ENCODE data around the gene DRC7. TPM values are rescaled to one million over a fixed set of nuclear protein-coding genes. Genes with fewer than 3 reads are reported as not detected.

The DRC7 gene
- total RNA-seq, 2 donors from 2014 or later: not detected

DNA sequence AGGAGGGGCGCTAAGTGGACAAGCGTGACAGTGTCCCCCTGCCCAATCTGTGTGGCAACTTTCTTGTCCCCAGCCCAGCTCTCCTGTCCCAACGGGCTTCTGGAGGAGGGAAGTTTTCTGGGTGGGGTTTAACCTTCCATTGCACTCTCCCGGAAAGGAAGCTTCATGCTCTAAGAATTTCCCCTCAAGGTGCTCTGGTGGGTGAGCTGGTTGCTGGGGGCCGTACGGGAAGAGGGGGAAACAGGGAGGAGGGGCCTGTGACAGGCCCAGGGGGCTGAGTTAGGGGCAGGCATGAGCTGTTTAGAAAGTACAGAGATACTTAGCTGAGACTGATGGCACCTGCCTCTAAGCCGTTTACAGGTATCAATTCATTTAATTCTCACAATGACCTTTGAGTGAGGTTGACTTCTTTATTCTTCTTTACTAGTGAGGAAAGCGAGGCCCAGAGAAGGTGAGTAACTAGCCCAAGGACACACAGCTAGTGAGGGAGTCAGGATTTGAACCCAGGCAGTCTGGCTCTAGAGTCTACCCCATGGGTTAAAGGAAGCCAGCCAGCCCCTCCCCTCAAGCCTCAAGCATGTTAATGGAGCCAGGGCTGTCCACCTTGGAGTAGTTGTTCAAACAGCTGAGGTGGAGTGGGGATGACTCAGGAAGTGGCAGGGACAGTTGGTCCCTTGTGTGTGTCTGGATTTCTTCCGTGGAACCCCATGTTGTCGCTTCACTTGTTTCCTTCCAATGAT, 47.3 kb upstream of the DRC7 start:
- H3K4me3 ChIP-seq: no peak overlapping the region
- no peaks in the 10 kb centered on the region for H3K9me3 ChIP-seq
- H3K4me1 ChIP-seq: no peaks in the 10 kb centered on the region
- H3K27me3 ChIP-seq: no peaks in the 10 kb centered on the region
- H3K36me3 ChIP-seq: no peaks in the 10 kb centered on the region
- no peak for DNase-seq
- TF ChIP-seq, protein P1, sequence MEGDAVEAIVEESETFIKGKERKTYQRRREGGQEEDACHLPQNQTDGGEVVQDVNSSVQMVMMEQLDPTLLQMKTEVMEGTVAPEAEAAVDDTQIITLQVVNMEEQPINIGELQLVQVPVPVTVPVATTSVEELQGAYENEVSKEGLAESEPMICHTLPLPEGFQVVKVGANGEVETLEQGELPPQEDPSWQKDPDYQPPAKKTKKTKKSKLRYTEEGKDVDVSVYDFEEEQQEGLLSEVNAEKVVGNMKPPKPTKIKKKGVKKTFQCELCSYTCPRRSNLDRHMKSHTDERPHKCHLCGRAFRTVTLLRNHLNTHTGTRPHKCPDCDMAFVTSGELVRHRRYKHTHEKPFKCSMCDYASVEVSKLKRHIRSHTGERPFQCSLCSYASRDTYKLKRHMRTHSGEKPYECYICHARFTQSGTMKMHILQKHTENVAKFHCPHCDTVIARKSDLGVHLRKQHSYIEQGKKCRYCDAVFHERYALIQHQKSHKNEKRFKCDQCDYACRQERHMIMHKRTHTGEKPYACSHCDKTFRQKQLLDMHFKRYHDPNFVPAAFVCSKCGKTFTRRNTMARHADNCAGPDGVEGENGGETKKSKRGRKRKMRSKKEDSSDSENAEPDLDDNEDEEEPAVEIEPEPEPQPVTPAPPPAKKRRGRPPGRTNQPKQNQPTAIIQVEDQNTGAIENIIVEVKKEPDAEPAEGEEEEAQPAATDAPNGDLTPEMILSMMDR (IDR thresholded peaks at IDR 0.05): no peak
- H3K9ac ChIP-seq (ENCODE audit: low read depth in 2 of 2, low read length in 2 of 2): no peak overlapping the region
- H3K27ac ChIP-seq: no peak overlapping the region
- intact Hi-C loops (cut with DNase I): no loop called here

DNA sequence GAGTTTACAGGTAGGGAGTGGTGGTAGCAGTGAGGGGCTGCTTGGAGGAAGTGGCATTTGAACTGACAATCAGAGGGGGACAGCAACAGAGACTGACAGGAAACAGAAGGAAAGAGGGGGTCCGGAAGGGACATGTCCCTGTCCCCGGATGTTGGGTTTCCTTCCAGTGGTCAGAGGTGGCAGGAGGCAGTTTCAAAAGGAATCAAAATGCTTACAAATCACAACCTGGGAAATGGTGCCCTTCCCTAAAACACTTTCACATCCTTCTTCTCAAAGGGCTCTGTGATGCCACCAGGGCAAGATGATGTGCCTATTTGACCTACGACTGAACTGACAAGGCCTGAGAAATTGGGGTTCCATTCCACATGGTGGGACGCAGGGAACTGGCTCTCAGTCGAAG, 46.5 kb upstream of the DRC7 start:
- H3K36me3 ChIP-seq: no peaks in the 10 kb centered on the region
- no peaks in the 10 kb centered on the region for H3K9me3 ChIP-seq
- H3K27me3 ChIP-seq: no peaks in the 10 kb centered on the region
- no peaks in the 10 kb centered on the region for H3K4me1 ChIP-seq
- no peak overlapping the region for H3K4me3 ChIP-seq
- TF ChIP-seq, protein P1 (IDR thresholded peaks at IDR 0.05): no peak
- H3K27ac ChIP-seq: no peak overlapping the region
- H3K9ac ChIP-seq (ENCODE audit: low read depth in 2 of 2, low read length in 2 of 2): no peak overlapping the region
- no peak for DNase-seq
- intact Hi-C loops (cut with DNase I): loop anchor here (2.0 kb wide), 1 partner anchor 47 kb away; no protein-coding TSS in a partner anchor

DNA sequence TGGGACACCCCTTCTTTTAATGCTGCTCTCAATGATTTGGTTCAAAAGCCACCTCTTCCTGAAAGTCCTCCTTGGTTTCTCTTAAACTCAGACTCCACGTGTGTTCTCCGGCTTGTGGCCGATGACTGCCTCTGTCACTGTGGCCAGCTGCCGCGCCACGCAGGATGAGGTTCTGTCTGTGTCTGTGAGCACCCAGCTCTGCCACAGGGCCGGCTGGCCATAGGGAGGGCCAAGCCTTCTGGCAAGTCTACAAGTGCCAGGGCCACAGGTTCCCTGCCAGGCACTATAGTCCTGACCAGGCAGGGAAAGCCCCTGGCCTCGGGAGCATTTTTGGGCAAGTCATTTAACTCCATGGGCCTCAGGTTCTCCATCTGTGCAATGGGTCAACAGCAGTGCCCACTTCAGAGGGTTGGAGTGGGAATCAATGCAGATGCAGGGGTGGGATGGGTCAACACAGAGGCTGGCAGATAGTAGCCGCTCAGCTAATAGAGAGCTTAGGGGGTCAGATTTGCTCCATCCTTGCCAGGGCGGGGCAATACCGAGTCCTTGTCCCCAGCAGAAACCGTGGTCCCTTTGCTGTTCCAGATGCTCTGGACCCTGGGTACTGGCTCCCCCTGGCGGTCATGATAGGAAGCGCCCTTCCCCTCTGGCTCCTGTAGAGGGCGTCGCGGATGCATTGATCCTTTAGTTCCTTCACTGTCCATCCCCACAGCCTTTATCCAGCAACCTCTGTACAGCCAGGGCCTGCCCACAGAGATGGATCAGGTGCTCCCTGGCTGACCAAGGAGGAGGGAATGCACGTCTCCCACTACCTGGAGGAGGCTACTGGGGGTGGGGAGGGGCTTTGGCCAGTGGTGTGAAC, 45.8 kb upstream of the DRC7 start:
- Histone ChIP-seq H3K27me3 (no peaks in the 10 kb centered on the region), H3K9ac (ENCODE audit: low read depth in 2 of 2, low read length in 2 of 2) (no peak overlapping the region), H3K9me3 (no peaks in the 10 kb centered on the region), H3K4me3 (no peak overlapping the region), H3K27ac (no peak overlapping the region), H3K36me3 (no peaks in the 10 kb centered on the region), H3K4me1 (no peaks in the 10 kb centered on the region)
- peak; percentile 81 for DNase-seq
- TF ChIP-seq, protein P1 (IDR thresholded peaks at IDR 0.05): peak; percentile 99
- intact Hi-C loops (cut with DNase I): loop anchor here (2.0 kb wide), 1 partner anchor 48 kb away; no protein-coding TSS in a partner anchor

DNA sequence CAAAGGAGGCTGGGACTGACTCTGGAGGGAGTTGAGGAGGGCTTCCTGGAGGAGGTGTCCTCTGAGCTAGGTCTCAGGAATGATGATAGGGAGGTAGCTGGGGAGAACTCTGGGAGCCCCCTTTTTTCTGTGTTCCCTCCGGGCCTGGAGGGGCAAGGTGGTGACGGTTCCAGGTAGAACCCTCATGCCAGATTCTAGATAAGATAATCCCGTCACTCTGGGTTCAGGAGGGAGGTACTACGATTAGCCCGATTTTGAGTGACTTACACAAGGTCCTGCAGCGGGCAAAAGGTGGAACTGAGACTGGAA, 45.2 kb upstream of the DRC7 start:
- no peaks in the 10 kb centered on the region for H3K27me3 ChIP-seq
- no peaks in the 10 kb centered on the region for H3K36me3 ChIP-seq

DNA sequence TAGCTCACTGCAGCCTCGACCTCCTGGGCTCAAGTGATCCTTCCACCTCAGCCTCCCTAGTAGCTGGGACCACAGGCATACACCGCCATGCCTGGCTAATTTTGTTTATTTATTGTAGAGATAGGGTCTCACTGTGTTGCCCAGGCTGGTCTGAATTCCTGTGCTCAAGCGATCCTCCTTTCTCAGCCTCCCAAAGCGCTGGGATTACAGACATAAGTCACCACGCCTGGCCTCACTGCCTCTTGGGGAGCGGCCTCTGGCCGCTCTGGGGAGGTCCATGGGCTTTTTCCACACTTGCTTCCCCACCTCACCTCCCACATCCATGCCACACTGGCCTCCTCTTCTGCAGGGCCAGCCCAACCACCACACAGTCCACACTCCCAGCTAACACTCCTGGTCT, 44.8 kb upstream of the DRC7 start:
- H3K36me3 ChIP-seq: no peaks in the 10 kb centered on the region

More for the DNA sequence above, 45.2 kb upstream of the DRC7 start:
- H3K9ac ChIP-seq (ENCODE audit: low read depth in 2 of 2, low read length in 2 of 2): no peak overlapping the region
- TF ChIP-seq, protein P1 (IDR thresholded peaks at IDR 0.05): no peak
- H3K27ac ChIP-seq: no peak overlapping the region
- no peaks in the 10 kb centered on the region for H3K9me3 ChIP-seq
- DNase-seq: no peak
- no peak overlapping the region for H3K4me3 ChIP-seq
- intact Hi-C loops (cut with DNase I): loop anchor here (2.0 kb wide), 1 partner anchor 49 kb away; no protein-coding TSS in a partner anchor
- no peaks in the 10 kb centered on the region for H3K4me1 ChIP-seq

More for the DNA sequence above, 44.8 kb upstream of the DRC7 start:
- no peak for DNase-seq
- no peak overlapping the region for H3K9ac ChIP-seq (ENCODE audit: low read depth in 2 of 2, low read length in 2 of 2)
- H3K4me3 ChIP-seq: no peak overlapping the region
- no peaks in the 10 kb centered on the region for H3K4me1 ChIP-seq
- no peaks in the 10 kb centered on the region for H3K27me3 ChIP-seq
- no peak overlapping the region for H3K27ac ChIP-seq
- intact Hi-C loops (cut with DNase I): loop anchor here (2.0 kb wide), 1 partner anchor 49 kb away; no protein-coding TSS in a partner anchor
- no peaks in the 10 kb centered on the region for H3K9me3 ChIP-seq
- TF ChIP-seq, protein P1 (IDR thresholded peaks at IDR 0.05): no peak
